HepG2 (cell line): Measurements from ENCODE around the gene TCF23. TPM values are rescaled to one million over a fixed set of nuclear protein-coding genes. Genes with fewer than 3 reads are reported as not detected.

Experiments used
- KAT2B ChIP-seq: fragments of 150-350 bp; IDR thresholded peaks from 2 replicates; pipeline ENCODE4 v1.6.1; 2014; ENCODE audit warnings: low read depth, low read length, borderline replicate concordance
- NFYB ChIP-seq: sonication (generic); formaldehyde crosslinking; IDR thresholded peaks from 2 replicates; pipeline ENCODE4 v1.4.0; 2020; ENCODE audit warnings: missing genetic modification reagents
- PHF8 ChIP-seq: sonication (generic); formaldehyde crosslinking; IDR thresholded peaks from 2 replicates; pipeline ENCODE4 v1.5.0; 2020; ENCODE audit warnings: missing genetic modification reagents
- REPIN1 ChIP-seq: sonication (generic); formaldehyde crosslinking; IDR thresholded peaks from 2 replicates; pipeline ENCODE4 v1.8.0; 2022; ENCODE audit warnings: missing genetic modification reagents, low read depth, mild to moderate bottlenecking, borderline replicate concordance
- RFXAP ChIP-seq: sonication (generic); formaldehyde crosslinking; IDR thresholded peaks from 2 replicates; pipeline ENCODE4 v1.4.0; 2020; ENCODE audit warnings: missing genetic modification reagents, borderline replicate concordance
- ZFP36L2 ChIP-seq: sonication (generic); formaldehyde crosslinking; IDR thresholded peaks from 2 replicates; pipeline ENCODE4 v1.4.0; 2020; ENCODE audit warnings: missing genetic modification reagents
- ZNF567 ChIP-seq: sonication (generic); formaldehyde crosslinking; IDR thresholded peaks from 2 replicates; pipeline ENCODE4 v1.8.1; 2023; ENCODE audit warnings: mild to moderate bottlenecking, missing genetic modification reagents, borderline replicate concordance
- ZNF605 ChIP-seq: sonication (generic); formaldehyde crosslinking; IDR thresholded peaks from 2 replicates; pipeline ENCODE4 v1.8.0; 2022; ENCODE audit warnings: mild to moderate bottlenecking, missing genetic modification reagents
- ZNF652 ChIP-seq: IDR thresholded peaks from 2 replicates; pipeline ENCODE4 v1.6.1; 2016; ENCODE audit warnings: low read depth, borderline replicate concordance
- ZNF747 ChIP-seq: sonication (generic); formaldehyde crosslinking; IDR thresholded peaks from 2 replicates; pipeline ENCODE4 v1.8.1; 2023; ENCODE audit warnings: missing genetic modification reagents, mild to moderate bottlenecking, borderline replicate concordance
- polyA plus RNA-seq, 8 experiments: library from polyadenylated mRNA; depleted of rRNA in 3 of 8; stranded (reverse) in 7 of 8; unstranded in 1 of 8; fragments of >200 nt; fragmentation: Illumina TruSeq in 4 of 8; extraction: Trizol in 4 of 8; gene quantifications; 2 replicates each; pipeline versions ENCODE4 v1.2.1 to v1.2.3, GENCODE V29; 2011 to 2016; ENCODE audit warnings: low read depth in 4 of 8, missing spikeins in 1 of 8, mixed read lengths in 1 of 8; ENCODE audit not compliant: insufficient read depth in 1 of 8
- total RNA-seq, 5 experiments: library from RNA; depleted of rRNA; stranded (reverse); fragments of >200 nt; fragmentation: Illumina TruSeq; extraction: Trizol; gene quantifications; 2 replicates each; pipeline ENCODE4 v1.2.3, GENCODE V29; 2016; ENCODE audit warnings: low read depth in 1 of 5
- TF ChIP-seq, protein P1 (sequence below), 2 experiments: sonication (generic) in 1 of 2; formaldehyde crosslinking in 1 of 2; IDR thresholded peaks; 2 replicates each; pipeline versions ENCODE4 v1.6.1 to v1.9.0; 2014 to 2022; ENCODE audit warnings: antibody characterized with exemption in 1 of 2, borderline replicate concordance in 1 of 2, inconsistent platforms in 1 of 2, low read depth in 1 of 2, missing genetic modification reagents in 1 of 2
- TF ChIP-seq, protein P2 (sequence below): fragments of 450-650 bp; IDR thresholded peaks from 2 replicates; pipeline ENCODE4 v1.6.1; 2016
- TF ChIP-seq, protein P3 (sequence below): sonication (generic); formaldehyde crosslinking; IDR thresholded peaks from 2 replicates; pipeline ENCODE4 v1.4.0; 2020; ENCODE audit warnings: missing genetic modification reagents, borderline replicate concordance
- TF ChIP-seq, protein P4 (sequence below): sonication (generic); formaldehyde crosslinking; IDR thresholded peaks from 2 replicates; pipeline ENCODE4 v1.5.0; 2020; ENCODE audit warnings: mild to moderate bottlenecking, missing genetic modification reagents, borderline replicate concordance

The TCF23 gene
- total and polyA plus RNA-seq, 2 of the 13 experiments (the other 11 are each of a cell fraction or from before 2014, with no cell fraction given), result 0.02 to 1.4 TPM

DNA sequence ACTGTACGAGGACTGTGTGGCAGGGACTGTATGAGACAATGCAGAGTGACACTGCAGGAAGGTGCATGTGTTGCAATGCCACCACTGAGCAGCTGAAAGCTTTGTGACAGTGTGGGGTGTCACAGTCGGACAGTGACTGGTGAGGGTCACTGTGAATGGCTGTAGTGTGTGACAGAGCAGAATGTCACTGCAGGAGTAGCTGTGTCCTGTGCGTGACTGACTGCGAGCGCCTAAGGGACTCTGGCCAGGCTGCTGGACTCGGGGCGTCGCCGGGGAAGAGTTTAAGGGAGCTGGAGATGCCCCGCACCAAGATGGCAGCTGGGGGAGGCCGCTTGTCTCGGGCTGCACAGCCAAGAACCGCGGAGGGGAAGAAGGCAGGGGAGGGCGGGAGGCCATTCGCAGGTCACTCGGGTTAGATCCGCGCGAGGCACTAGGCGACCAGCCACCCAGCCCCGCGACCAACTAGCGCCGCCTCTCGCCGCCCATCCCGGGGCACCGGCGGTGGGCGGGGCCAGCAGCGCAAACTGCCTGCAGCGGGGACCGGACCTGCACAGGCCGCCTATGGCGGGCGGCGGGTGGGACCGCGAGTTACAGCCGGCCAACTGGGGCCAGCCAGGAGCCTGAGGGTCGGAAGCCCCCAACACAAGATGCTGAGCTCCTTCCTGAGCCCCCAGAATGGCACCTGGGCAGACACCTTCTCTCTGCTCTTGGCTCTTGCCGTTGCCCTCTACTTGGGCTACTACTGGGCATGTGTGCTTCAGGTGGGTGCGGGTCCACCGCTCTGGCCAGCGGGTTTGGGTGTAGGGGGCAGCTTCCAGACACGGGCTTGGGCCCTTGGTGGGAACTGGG lies 25.3 kb upstream of the TCF23 start, which contains the start of gene ABHD1 (continued):
- TF ChIP-seq, protein P1, sequence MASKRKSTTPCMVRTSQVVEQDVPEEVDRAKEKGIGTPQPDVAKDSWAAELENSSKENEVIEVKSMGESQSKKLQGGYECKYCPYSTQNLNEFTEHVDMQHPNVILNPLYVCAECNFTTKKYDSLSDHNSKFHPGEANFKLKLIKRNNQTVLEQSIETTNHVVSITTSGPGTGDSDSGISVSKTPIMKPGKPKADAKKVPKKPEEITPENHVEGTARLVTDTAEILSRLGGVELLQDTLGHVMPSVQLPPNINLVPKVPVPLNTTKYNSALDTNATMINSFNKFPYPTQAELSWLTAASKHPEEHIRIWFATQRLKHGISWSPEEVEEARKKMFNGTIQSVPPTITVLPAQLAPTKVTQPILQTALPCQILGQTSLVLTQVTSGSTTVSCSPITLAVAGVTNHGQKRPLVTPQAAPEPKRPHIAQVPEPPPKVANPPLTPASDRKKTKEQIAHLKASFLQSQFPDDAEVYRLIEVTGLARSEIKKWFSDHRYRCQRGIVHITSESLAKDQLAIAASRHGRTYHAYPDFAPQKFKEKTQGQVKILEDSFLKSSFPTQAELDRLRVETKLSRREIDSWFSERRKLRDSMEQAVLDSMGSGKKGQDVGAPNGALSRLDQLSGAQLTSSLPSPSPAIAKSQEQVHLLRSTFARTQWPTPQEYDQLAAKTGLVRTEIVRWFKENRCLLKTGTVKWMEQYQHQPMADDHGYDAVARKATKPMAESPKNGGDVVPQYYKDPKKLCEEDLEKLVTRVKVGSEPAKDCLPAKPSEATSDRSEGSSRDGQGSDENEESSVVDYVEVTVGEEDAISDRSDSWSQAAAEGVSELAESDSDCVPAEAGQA (IDR thresholded peaks at IDR 0.05; ENCODE audit: low read depth), result 0 out of 2 replicates have a peak, but pooled peaks have one; percentile 6
- TF ChIP-seq, protein P1 (CRISPR knock-in tag; IDR thresholded peaks at IDR 0.05; ENCODE audit: borderline replicate concordance), result no peak
- TF ChIP-seq NFYB (CRISPR knock-in tag) (peak; percentile 44; the same call in 1 of the 2 replicates), ZNF567 (CRISPR knock-in tag) (no peak), ZNF605 (peak; percentile 48), ZNF652 (CRISPR knock-in tag) (no peak), KAT2B (no peak), RFXAP (CRISPR knock-in tag) (peak; percentile 18; the same call in 1 of the 2 replicates), ZNF747 (CRISPR knock-in tag) (no peak), REPIN1 (0 out of 2 replicates have a peak, but pooled peaks have one; percentile 9), PHF8 (CRISPR knock-in tag) (peak; percentile 71), ZFP36L2 (CRISPR knock-in tag) (no peak)
- TF ChIP-seq, protein P2, sequence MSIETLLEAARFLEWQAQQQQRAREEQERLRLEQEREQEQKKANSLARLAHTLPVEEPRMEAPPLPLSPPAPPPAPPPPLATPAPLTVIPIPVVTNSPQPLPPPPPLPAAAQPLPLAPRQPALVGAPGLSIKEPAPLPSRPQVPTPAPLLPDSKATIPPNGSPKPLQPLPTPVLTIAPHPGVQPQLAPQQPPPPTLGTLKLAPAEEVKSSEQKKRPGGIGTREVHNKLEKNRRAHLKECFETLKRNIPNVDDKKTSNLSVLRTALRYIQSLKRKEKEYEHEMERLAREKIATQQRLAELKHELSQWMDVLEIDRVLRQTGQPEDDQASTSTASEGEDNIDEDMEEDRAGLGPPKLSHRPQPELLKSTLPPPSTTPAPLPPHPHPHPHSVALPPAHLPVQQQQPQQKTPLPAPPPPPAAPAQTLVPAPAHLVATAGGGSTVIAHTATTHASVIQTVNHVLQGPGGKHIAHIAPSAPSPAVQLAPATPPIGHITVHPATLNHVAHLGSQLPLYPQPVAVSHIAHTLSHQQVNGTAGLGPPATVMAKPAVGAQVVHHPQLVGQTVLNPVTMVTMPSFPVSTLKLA, result no peak
- TF ChIP-seq, protein P3, sequence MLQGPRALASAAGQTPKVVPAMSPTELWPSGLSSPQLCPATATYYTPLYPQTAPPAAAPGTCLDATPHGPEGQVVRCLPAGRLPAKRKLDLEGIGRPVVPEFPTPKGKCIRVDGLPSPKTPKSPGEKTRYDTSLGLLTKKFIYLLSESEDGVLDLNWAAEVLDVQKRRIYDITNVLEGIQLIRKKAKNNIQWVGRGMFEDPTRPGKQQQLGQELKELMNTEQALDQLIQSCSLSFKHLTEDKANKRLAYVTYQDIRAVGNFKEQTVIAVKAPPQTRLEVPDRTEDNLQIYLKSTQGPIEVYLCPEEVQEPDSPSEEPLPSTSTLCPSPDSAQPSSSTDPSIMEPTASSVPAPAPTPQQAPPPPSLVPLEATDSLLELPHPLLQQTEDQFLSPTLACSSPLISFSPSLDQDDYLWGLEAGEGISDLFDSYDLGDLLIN (CRISPR knock-in tag), result peak; percentile 59; the same call in 1 of the 2 replicates
- TF ChIP-seq, protein P4, sequence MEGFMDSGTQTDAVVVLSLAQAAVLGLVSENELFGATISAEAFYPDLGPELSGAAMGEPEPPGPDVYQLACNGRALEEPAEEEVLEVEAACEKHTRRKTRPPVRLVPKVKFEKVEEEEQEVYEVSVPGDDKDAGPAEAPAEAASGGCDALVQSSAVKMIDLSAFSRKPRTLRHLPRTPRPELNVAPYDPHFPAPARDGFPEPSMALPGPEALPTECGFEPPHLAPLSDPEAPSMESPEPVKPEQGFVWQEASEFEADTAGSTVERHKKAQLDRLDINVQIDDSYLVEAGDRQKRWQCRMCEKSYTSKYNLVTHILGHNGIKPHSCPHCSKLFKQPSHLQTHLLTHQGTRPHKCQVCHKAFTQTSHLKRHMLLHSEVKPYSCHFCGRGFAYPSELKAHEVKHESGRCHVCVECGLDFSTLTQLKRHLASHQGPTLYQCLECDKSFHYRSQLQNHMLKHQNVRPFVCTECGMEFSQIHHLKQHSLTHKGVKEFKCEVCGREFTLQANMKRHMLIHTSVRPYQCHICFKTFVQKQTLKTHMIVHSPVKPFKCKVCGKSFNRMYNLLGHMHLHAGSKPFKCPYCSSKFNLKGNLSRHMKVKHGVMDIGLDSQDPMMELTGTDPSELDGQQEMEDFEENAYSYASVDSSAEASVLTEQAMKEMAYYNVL (CRISPR knock-in tag), result no peak
